ENCODE measurements around the gene STAT1. TPM values are rescaled to one million over a fixed set of nuclear protein-coding genes. Genes with fewer than 3 reads are reported as not detected.

STAT1 gene
- total RNA-seq, 1 donor from 2014 or later, result 85.1 TPM

- Mint-ChIP-seq H3K9me3 (no peaks in the 10 kb centered on the region), H3K36me3 (ENCODE audit: low read depth) (peaks cover 54% of the 10 kb centered on the region), H3K4me1 (peaks cover 2% of the 10 kb centered on the region), H3K4me3 (no peak overlapping the region), H3K27ac (no peak overlapping the region), H3K27me3 (no peaks in the 10 kb centered on the region)
- TF ChIP-seq CTCF (IDR thresholded peaks at IDR 0.05), result no peak
- DNase-seq (no peak), ATAC-seq (ENCODE audit: low read depth) (no peak)
- intact Hi-C loops (cut with micrococcal nuclease), result loop anchor here (2.0 kb wide), 1 partner anchor 14 kb away; no protein-coding TSS in a partner anchor
- POLR2A ChIA-PET, result no interaction called here
- CTCF ChIA-PET, result interaction anchor here (1.2 kb wide), 1 partner anchor 82 kb away, joined by 3 read pairs; no protein-coding TSS in a partner anchor
Measured at GRCh38 chr2:190932514-190932913, 81.5 kb downstream of the STAT1 start.

GRCh38 chr2:190930411-190930810, 83.6 kb downstream of the STAT1 start:
- no peak overlapping the region for H3K27ac Mint-ChIP-seq
- no peak for TF ChIP-seq CTCF (IDR thresholded peaks at IDR 0.05)
- no peaks in the 10 kb centered on the region for H3K9me3 Mint-ChIP-seq
- no peak overlapping the region for H3K4me3 Mint-ChIP-seq
- H3K36me3 Mint-ChIP-seq (ENCODE audit: low read depth), result peaks cover 69% of the 10 kb centered on the region
- intact Hi-C loops (cut with micrococcal nuclease), result no loop called here
- ATAC-seq (ENCODE audit: low read depth) (no peak), DNase-seq (no peak)
- no peaks in the 10 kb centered on the region for H3K27me3 Mint-ChIP-seq
- ChIA-PET POLR2A (no interaction called here), CTCF (no interaction called here)
- H3K4me1 Mint-ChIP-seq, result no peaks in the 10 kb centered on the region

GRCh38 chr2:190929919-190930318, 84.1 kb downstream of the STAT1 start:
- Mint-ChIP-seq H3K27ac (no peak overlapping the region), H3K4me3 (no peak overlapping the region), H3K9me3 (no peaks in the 10 kb centered on the region), H3K4me1 (no peaks in the 10 kb centered on the region), H3K27me3 (no peaks in the 10 kb centered on the region), H3K36me3 (ENCODE audit: low read depth) (peaks cover 70% of the 10 kb centered on the region)
- intact Hi-C loops (cut with micrococcal nuclease), result loop anchor here (5.0 kb wide), 1 partner anchor 38 kb away; no protein-coding TSS in a partner anchor
- ChIA-PET POLR2A (interaction anchor here (0.7 kb wide), 1 partner anchor 46 kb away, joined by 5 read pairs; no protein-coding TSS in a partner anchor), CTCF (no interaction called here)
- TF ChIP-seq CTCF (IDR thresholded peaks at IDR 0.05), result no peak
- DNase-seq (no peak), ATAC-seq (ENCODE audit: low read depth) (no peak)

GRCh38 chr2:190927301-190927700, 86.7 kb downstream of the STAT1 start:
- DNase-seq, result no peak
- Mint-ChIP-seq H3K36me3 (ENCODE audit: low read depth) (peaks cover 81% of the 10 kb centered on the region), H3K27me3 (no peaks in the 10 kb centered on the region), H3K4me3 (no peak overlapping the region), H3K27ac (no peak overlapping the region), H3K4me1 (no peaks in the 10 kb centered on the region), H3K9me3 (no peaks in the 10 kb centered on the region)
- intact Hi-C loops (cut with micrococcal nuclease), result loop anchor here (2.0 to 5.0 kb wide), 3 partner anchors 14 to 35 kb away; no protein-coding TSS in a partner anchor
- ChIA-PET POLR2A (no interaction called here), CTCF (no interaction called here)
- TF ChIP-seq CTCF (IDR thresholded peaks at IDR 0.05), result no peak
- ATAC-seq (ENCODE audit: low read depth), result no peak

- ATAC-seq (ENCODE audit: low read depth) (no peak), DNase-seq (no peak)
- Mint-ChIP-seq H3K4me3 (no peak overlapping the region), H3K9me3 (no peaks in the 10 kb centered on the region), H3K36me3 (ENCODE audit: low read depth) (peaks cover 79% of the 10 kb centered on the region), H3K27me3 (no peaks in the 10 kb centered on the region), H3K27ac (no peak overlapping the region), H3K4me1 (no peaks in the 10 kb centered on the region)
- intact Hi-C loops (cut with micrococcal nuclease), result no loop called here
- no peak for TF ChIP-seq CTCF (IDR thresholded peaks at IDR 0.05)
- ChIA-PET CTCF (no interaction called here), POLR2A (no interaction called here)
Measured at GRCh38 chr2:190922376-190922775, 91.6 kb downstream of the STAT1 start.

All from activated B cell treated with CpG ODN at 0.5 μM for 24 hours (primary cell).